B cell (primary cell): ENCODE results near the gene ATAD1. TPM values are rescaled to one million over a fixed set of nuclear protein-coding genes. Genes with fewer than 3 reads are reported as not detected.

Source experiments
- ATAC-seq: fragments of 200-7000 bp; cut with Tn5 transposase; one replicate; pipeline ENCODE4 v1.10.0; 2021; ENCODE audit warnings: low read depth, mild to moderate bottlenecking, moderate number of reproducible peaks, moderate library complexity
- CTCF ChIA-PET: fragments of 350-600 bp; sonication (Branson Sonifier 250); formaldehyde crosslinking; loops from one replicate; lab custom pipeline; 2021; ENCODE audit warnings: antibody characterized with exemption, inconsistent platforms; lab: Charles Lee
- POLR2A ChIA-PET: fragments of 350-600 bp; sonication (Branson Sonifier 250); formaldehyde crosslinking; loops from one replicate; lab custom pipeline; 2021; ENCODE audit warnings: antibody characterized with exemption; lab: Charles Lee
- DNase-seq: peaks from one replicate; pipeline ENCODE4 v3.0.0; 2013
- H2AFZ ChIP-seq: 2 replicates; pipeline ENCODE4 v1.6.1; 2012; ENCODE audit warnings: mild to moderate bottlenecking, low read depth, low read length; ENCODE audit not compliant: insufficient read depth, poor library complexity, severe bottlenecking
- H3K27ac ChIP-seq, 2 donors: 1 replicate in 1 of 2; 2 replicates in 1 of 2; pipeline ENCODE4 v1.5.1; 2012 to 2013; ENCODE audit warnings: low read length in 2 of 2, mild to moderate bottlenecking in 2 of 2, moderate library complexity in 1 of 2
- H3K27me3 ChIP-seq, 4 experiments: fragments of 200-600 bp in 1 of 4; sonication (generic) in 1 of 4; replicated peaks in 1 of 4; 1 replicate in 2 of 4; 2 replicates in 2 of 4; pipeline versions ENCODE4 v1.6.1 to v1.7.0; 2013 to 2016; ENCODE audit warnings: low read length in 3 of 4, mild to moderate bottlenecking in 2 of 4, mixed read lengths in 1 of 4, moderate library complexity in 1 of 4; ENCODE audit not compliant: insufficient read depth in 4 of 4, control insufficient read depth in 3 of 4; ENCODE audit errors: control extremely low read depth in 1 of 4
- H3K36me3 ChIP-seq, 2 experiments: replicated peaks in 1 of 2; 1 replicate in 1 of 2; 2 replicates in 1 of 2; pipeline versions ENCODE4 v1.6.1 to v1.7.1; 2013; ENCODE audit warnings: low read length in 1 of 2; ENCODE audit not compliant: insufficient read depth in 2 of 2, control insufficient read depth in 1 of 2; ENCODE audit errors: control extremely low read depth in 1 of 2, extremely low read depth in 1 of 2
- H3K4me1 ChIP-seq, 2 donors: fragments of 200-600 bp in 1 of 2; sonication (generic) in 1 of 2; 1 replicate in 1 of 2; 2 replicates in 1 of 2; pipeline versions ENCODE4 v1.5.1 to v1.6.1; 2013 to 2017; ENCODE audit warnings: low read length in 2 of 2; ENCODE audit not compliant: control insufficient read depth in 2 of 2, insufficient read depth in 2 of 2
- H3K4me2 ChIP-seq: replicated peaks from 2 replicates; pipeline ENCODE3; 2012; ENCODE audit warnings: mild to moderate bottlenecking, low read depth, low read length; ENCODE audit not compliant: poor library complexity, severe bottlenecking
- H3K4me3 ChIP-seq, 5 experiments: fragments of 200-600 bp in 1 of 5; sonication (generic) in 1 of 5; 1 replicate in 3 of 5; 2 replicates in 2 of 5; pipeline versions ENCODE4 v1.5.1 to v1.7.0; 2011 to 2016; ENCODE audit warnings: low read length in 4 of 5, mild to moderate bottlenecking in 4 of 5, low read depth in 2 of 5, control low read depth in 1 of 5, moderate library complexity in 1 of 5; ENCODE audit not compliant: insufficient read depth in 1 of 5; ENCODE audit errors: control extremely low read depth in 1 of 5, extremely low read depth in 1 of 5
- H3K79me2 ChIP-seq: fragments of 200-600 bp; sonication (generic); one replicate; pipeline ENCODE4 v1.6.0; 2016; ENCODE audit warnings: low read length; ENCODE audit not compliant: control insufficient read depth, insufficient read depth
- H3K9ac ChIP-seq: fragments of 200-600 bp; sonication (generic); 2 replicates; pipeline ENCODE4 v1.6.1; 2017; ENCODE audit warnings: mild to moderate bottlenecking, low read length, moderate library complexity
- H3K9me3 ChIP-seq, 3 donors: one replicate each; pipeline versions ENCODE4 v1.6.1 to v1.7.1; 2013; ENCODE audit warnings: low read length in 2 of 3; ENCODE audit not compliant: control insufficient read depth in 2 of 3, insufficient read depth in 1 of 3; ENCODE audit errors: control extremely low read depth in 1 of 3
- H4K20me1 ChIP-seq: 2 replicates; pipeline ENCODE4 v1.6.0; 2012; ENCODE audit warnings: mild to moderate bottlenecking, low read length; ENCODE audit not compliant: insufficient read depth, control insufficient read depth, poor library complexity, severe bottlenecking
- H3K27ac Mint-ChIP-seq: one replicate; pipeline ENCODE4 v1.8.0; 2021; ENCODE audit warnings: mixed read lengths
- H3K27me3 Mint-ChIP-seq: one replicate; pipeline ENCODE4 v1.8.0; 2021; ENCODE audit warnings: mixed read lengths
- H3K4me1 Mint-ChIP-seq: one replicate; pipeline ENCODE4 v1.8.0; 2021; ENCODE audit warnings: mixed read lengths
- H3K4me3 Mint-ChIP-seq: one replicate; pipeline ENCODE4 v1.8.0; 2021; ENCODE audit warnings: mixed read lengths
- H3K9me3 Mint-ChIP-seq: one replicate; pipeline ENCODE4 v1.8.0; 2022; ENCODE audit warnings: mixed read lengths; ENCODE audit not compliant: insufficient read depth
- EZH2 ChIP-seq: IDR thresholded peaks from 2 replicates; pipeline ENCODE4 v1.6.1; 2012; ENCODE audit warnings: borderline replicate concordance, low read depth, mild to moderate bottlenecking, moderate library complexity, low read length; ENCODE audit not compliant: insufficient read depth, poor library complexity, severe bottlenecking
- WGBS: methylation state at CpG from one replicate; pipeline ENCODE4 v1.1.5; 2013; ENCODE audit warnings: missing lambda C conversion rate; ENCODE audit not compliant: insufficient coverage; 5-methylcytosine and 5-hydroxymethylcytosine counted together
- intact Hi-C: fragments of 100-400 bp; cut with micrococcal nuclease; formaldehyde crosslinking; loops from one replicate; pipeline ENCODE4 v1.10.0; 2022
- polyA plus RNA-seq: library from polyadenylated mRNA; depleted of rRNA; stranded (reverse); fragments of >200 nt; gene quantifications from 2 replicates; pipeline ENCODE4 v1.2.3, GENCODE V29; 2012
- total RNA-seq, 2 donors: library from RNA; stranded (reverse); fragments of 120-200 nt in 1 of 2; gene quantifications; 1 replicate in 1 of 2; 2 replicates in 1 of 2; pipeline versions ENCODE4 v1.2.3 to v1.2.4, GENCODE V29; 2013 to 2022
- TF ChIP-seq, protein P1 (sequence below): fragments of 200-600 bp; IDR thresholded peaks from one replicate; pipeline ENCODE4 v1.8.0; 2022; ENCODE audit warnings: antibody characterized with exemption, mild to moderate bottlenecking

ATAD1 gene
- total and polyA plus RNA-seq, 2 donors (not counting 1 experiment from before 2014, with no cell fraction given): 6.1 to 44.9 TPM

DNA sequence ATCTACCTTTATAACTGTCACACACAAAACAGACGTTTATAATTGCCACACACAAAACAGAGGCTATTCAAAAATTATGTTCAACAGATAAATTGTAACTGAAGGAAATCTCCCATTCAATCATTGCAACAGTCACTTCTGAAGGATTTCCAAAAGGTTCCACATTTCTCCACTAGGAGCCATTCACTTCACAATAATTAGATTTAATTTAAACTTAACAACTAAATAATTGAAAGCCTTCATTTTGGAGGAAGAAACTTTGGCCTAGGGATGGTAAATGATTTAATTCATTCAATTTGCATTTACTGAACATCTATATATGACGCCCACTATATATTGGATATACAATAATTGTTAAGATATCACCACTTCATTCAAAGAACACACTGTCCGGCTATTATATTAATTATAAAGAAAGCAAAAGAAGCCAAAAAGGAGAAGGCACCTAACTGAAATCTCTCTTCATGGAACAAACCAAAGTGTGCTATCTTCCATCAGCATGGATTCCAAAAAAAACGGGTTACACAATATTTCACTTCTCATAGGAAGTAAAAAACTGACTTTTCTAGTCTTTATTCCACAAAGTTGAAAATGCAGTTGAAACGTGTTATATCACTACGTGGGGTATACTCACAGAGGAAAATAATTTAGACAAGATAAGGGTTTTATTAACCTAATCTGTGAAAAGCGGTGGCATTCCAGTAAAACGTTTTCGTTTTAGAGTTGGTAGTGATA, 1.7 kb downstream of the ATAD1 start:
- Mint-ChIP-seq H3K27ac (no peak overlapping the region), H3K4me3 (peak overlapping the region; percentile 96), H3K9me3 (no peaks in the 10 kb centered on the region), H3K27me3 (no peaks in the 10 kb centered on the region), H3K4me1 (peaks cover 39% of the 10 kb centered on the region)
- H2AFZ ChIP-seq: no peak overlapping the region
- ChIA-PET CTCF (interaction anchor here (1.0 kb wide), 1 partner anchor 573 kb away, joined by 4 read pairs; no protein-coding TSS in a partner anchor), POLR2A (interaction anchor here (3.4 kb wide), 1 partner anchor 46 kb away, joined by 27 read pairs; the partner anchor contains the start of genes KLLN and PTEN)
- WGBS: no CpG with 5 or more reads among the region's 9 CpGs
- H3K27ac ChIP-seq: peak overlapping the region in 1 of 2 donors; percentile 91
- TF ChIP-seq EZH2: no peak
- TF ChIP-seq, protein P1, sequence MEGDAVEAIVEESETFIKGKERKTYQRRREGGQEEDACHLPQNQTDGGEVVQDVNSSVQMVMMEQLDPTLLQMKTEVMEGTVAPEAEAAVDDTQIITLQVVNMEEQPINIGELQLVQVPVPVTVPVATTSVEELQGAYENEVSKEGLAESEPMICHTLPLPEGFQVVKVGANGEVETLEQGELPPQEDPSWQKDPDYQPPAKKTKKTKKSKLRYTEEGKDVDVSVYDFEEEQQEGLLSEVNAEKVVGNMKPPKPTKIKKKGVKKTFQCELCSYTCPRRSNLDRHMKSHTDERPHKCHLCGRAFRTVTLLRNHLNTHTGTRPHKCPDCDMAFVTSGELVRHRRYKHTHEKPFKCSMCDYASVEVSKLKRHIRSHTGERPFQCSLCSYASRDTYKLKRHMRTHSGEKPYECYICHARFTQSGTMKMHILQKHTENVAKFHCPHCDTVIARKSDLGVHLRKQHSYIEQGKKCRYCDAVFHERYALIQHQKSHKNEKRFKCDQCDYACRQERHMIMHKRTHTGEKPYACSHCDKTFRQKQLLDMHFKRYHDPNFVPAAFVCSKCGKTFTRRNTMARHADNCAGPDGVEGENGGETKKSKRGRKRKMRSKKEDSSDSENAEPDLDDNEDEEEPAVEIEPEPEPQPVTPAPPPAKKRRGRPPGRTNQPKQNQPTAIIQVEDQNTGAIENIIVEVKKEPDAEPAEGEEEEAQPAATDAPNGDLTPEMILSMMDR: no peak
- H3K79me2 ChIP-seq: peaks cover 62% of the 10 kb centered on the region
- H3K9ac ChIP-seq: peak overlapping the region; percentile 25
- H4K20me1 ChIP-seq: peaks cover 33% of the 10 kb centered on the region
- no peak overlapping the region for H3K4me3 ChIP-seq
- DNase-seq (no peak), ATAC-seq (no peak)
- peak overlapping the region; percentile 84 for H3K4me2 ChIP-seq
- no peaks in the 10 kb centered on the region for H3K27me3 ChIP-seq
- H3K4me1 ChIP-seq: peaks cover 15 to 25% of the 10 kb centered on the region in 2 donors
- intact Hi-C loops: loop anchor here (5.0 kb wide), 1 partner anchor 1596 kb away; the partner anchor contains the start of gene IFIT5
- H3K36me3 ChIP-seq: peaks cover 0 to 15% of the 10 kb centered on the region in 2 experiments
- no peaks in the 10 kb centered on the region for H3K9me3 ChIP-seq

DNA sequence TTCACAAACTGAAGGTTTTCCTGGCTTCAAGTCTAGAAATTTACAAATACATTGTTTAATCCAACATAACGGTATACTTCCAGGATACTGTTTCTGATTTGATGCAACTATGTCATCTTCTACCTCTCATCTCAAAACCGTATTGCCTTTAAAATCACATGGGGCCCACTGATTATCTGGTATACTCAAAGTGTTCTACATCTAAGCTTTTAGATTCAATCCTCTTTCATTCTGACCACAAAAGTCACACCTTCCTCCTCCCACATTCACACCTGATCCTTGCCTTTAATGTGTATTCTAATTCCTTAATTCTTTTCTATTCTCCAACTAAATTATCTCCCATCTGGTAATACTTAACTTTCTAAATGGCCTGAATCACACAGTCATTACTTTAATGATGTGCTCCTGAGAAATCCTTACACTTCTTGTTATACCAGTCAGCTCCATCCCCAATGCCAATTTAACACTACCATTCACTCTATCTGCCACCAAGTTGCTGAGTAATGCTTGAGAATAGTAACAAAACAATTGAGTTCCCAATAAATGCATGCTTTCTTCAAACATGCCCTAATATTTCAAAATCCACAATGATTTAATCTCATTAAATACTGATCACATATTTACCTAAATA, 13.0 kb downstream of the ATAD1 start:
- H3K27me3 ChIP-seq: no peaks in the 10 kb centered on the region
- no peak overlapping the region for H3K4me2 ChIP-seq
- H3K27ac Mint-ChIP-seq: peak overlapping the region; percentile 57
- ChIA-PET CTCF (no interaction called here), POLR2A (no interaction called here)
- peaks cover 4 to 33% of the 10 kb centered on the region in 2 experiments for H3K36me3 ChIP-seq
- H3K79me2 ChIP-seq: peaks cover 48% of the 10 kb centered on the region
- no peaks in the 10 kb centered on the region for H3K4me1 ChIP-seq
- TF ChIP-seq, protein P1: no peak
- TF ChIP-seq EZH2: no peak
- H3K9me3 ChIP-seq: peaks cover 9 to 13% (median 13%) of the 10 kb centered on the region in 3 donors
- H3K9ac ChIP-seq: no peak overlapping the region
- intact Hi-C loops: no loop called here
- H3K4me1 Mint-ChIP-seq: peaks cover 8% of the 10 kb centered on the region
- H4K20me1 ChIP-seq: peaks cover 7% of the 10 kb centered on the region
- no peak overlapping the region for H3K4me3 ChIP-seq
- H3K27me3 Mint-ChIP-seq: no peaks in the 10 kb centered on the region
- WGBS: 100% methylated on average over 2 of the region's 2 CpGs
- peaks cover 10% of the 10 kb centered on the region for H3K9me3 Mint-ChIP-seq
- no peak overlapping the region for H3K4me3 Mint-ChIP-seq
- no peak overlapping the region for H2AFZ ChIP-seq
- ATAC-seq: no peak
- H3K27ac ChIP-seq: no peak overlapping the region
- no peak for DNase-seq
